Natural killer cell (primary cell): ENCODE measurements around the gene TAF3. TPM values are rescaled to one million over a fixed set of nuclear protein-coding genes. Genes with fewer than 3 reads are reported as not detected.

ENCODE experiments used
- ATAC-seq, 3 donors: fragments of 150-1000 bp in 2 of 3; fragments of 200-7000 bp in 1 of 3; cut with Tn5 transposase; 1 replicate in 1 of 3; 2 replicates in 2 of 3; pipeline ENCODE4 v1.10.0; 2021; ENCODE audit warnings: mild to moderate bottlenecking in 2 of 3, moderate library complexity in 2 of 3
- DNase-seq, 2 donors: peaks; one replicate each; pipeline versions ENCODE4 v3.0.0 to v3.0.0-alpha.2; 2013 to 2021; ENCODE audit warnings: mixed read lengths in 1 of 2
- H3K27ac ChIP-seq: one replicate; pipeline ENCODE4 v1.5.1; 2013; ENCODE audit warnings: mild to moderate bottlenecking, low read length
- H3K27me3 ChIP-seq: one replicate; pipeline ENCODE4 v1.6.1; 2013; ENCODE audit warnings: low read length; ENCODE audit not compliant: control insufficient read depth, insufficient read depth
- H3K36me3 ChIP-seq: one replicate; pipeline ENCODE4 v1.6.1; 2013; ENCODE audit warnings: low read length; ENCODE audit not compliant: control insufficient read depth, insufficient read depth
- H3K4me1 ChIP-seq: one replicate; pipeline ENCODE4 v1.6.1; 2013; ENCODE audit warnings: low read length; ENCODE audit not compliant: control insufficient read depth, insufficient read depth
- H3K4me3 ChIP-seq: one replicate; pipeline ENCODE4 v1.5.1; 2013; ENCODE audit warnings: low read length
- H3K9me3 ChIP-seq: one replicate; pipeline ENCODE4 v1.6.1; 2013; ENCODE audit warnings: low read length; ENCODE audit not compliant: control insufficient read depth, insufficient read depth
- H3K27ac Mint-ChIP-seq, 2 donors: one replicate each; pipeline ENCODE4 v1.8.0; 2022; ENCODE audit warnings: mild to moderate bottlenecking in 2 of 2, mixed read lengths in 2 of 2, moderate library complexity in 1 of 2
- H3K27me3 Mint-ChIP-seq, 2 donors: one replicate each; pipeline ENCODE4 v1.8.0; 2022; ENCODE audit warnings: low read depth in 2 of 2, mixed read lengths in 2 of 2
- H3K36me3 Mint-ChIP-seq: one replicate; pipeline ENCODE4 v1.8.0; 2022; ENCODE audit warnings: mixed read lengths
- H3K4me1 Mint-ChIP-seq, 2 donors: one replicate each; pipeline ENCODE4 v1.8.0; 2022; ENCODE audit warnings: mixed read lengths in 2 of 2
- H3K4me3 Mint-ChIP-seq: one replicate; pipeline ENCODE4 v1.8.0; 2022; ENCODE audit warnings: mild to moderate bottlenecking, moderate library complexity, mixed read lengths
- H3K9me3 Mint-ChIP-seq, 2 donors: one replicate each; pipeline ENCODE4 v1.8.0; 2022; ENCODE audit warnings: mixed read lengths in 2 of 2
- CTCF ChIP-seq: fragments of 200-600 bp; IDR thresholded peaks from one replicate; pipeline ENCODE4 v1.8.0; 2022; ENCODE audit warnings: antibody characterized with exemption
- WGBS: methylation state at CpG from one replicate; pipeline ENCODE4 v1.1.7; 2013; ENCODE audit warnings: missing lambda C conversion rate; ENCODE audit not compliant: insufficient coverage; 5-methylcytosine and 5-hydroxymethylcytosine counted together
- intact Hi-C: fragments of 100-400 bp; cut with micrococcal nuclease; formaldehyde crosslinking; loops from one replicate; pipeline ENCODE4 v1.14.2; 2022
- total RNA-seq, 4 donors: library from RNA; stranded (reverse); fragments of 120-200 nt in 1 of 4; gene quantifications; one replicate each; pipeline versions ENCODE4 v1.2.3 to v1.2.4, GENCODE V29; 2013 to 2022

TAF3 gene
- total RNA-seq, 3 donors from 2014 or later (not counting 1 experiment from before 2014, with no cell fraction given), result 14.5 to 17.0 (median 15.6) TPM

GRCh38 chr10:7948371-7949000 is 130.2 kb downstream of the TAF3 start:
- ATAC-seq, result no peak
- no peak overlapping the region for H3K4me3 Mint-ChIP-seq
- H3K27me3 ChIP-seq, result no peaks in the 10 kb centered on the region
- no peaks in the 10 kb centered on the region for H3K36me3 ChIP-seq
- DNase-seq, result no peak
- no peak overlapping the region for H3K27ac ChIP-seq
- peaks cover 51 to 61% of the 10 kb centered on the region in 2 donors for H3K4me1 Mint-ChIP-seq
- TF ChIP-seq CTCF, result no peak
- 97% methylated on average over 3 of the region's 6 CpGs for WGBS
- intact Hi-C loops, result no loop called here
- H3K4me1 ChIP-seq, result no peaks in the 10 kb centered on the region
- H3K36me3 Mint-ChIP-seq, result no peaks in the 10 kb centered on the region
- H3K27me3 Mint-ChIP-seq, result no peaks in the 10 kb centered on the region
- H3K9me3 Mint-ChIP-seq, result no peaks in the 10 kb centered on the region
- H3K9me3 ChIP-seq, result no peaks in the 10 kb centered on the region
- H3K27ac Mint-ChIP-seq, result no peak overlapping the region
- no peak overlapping the region for H3K4me3 ChIP-seq

- DNase-seq (no peak), ATAC-seq (no peak)
- Mint-ChIP-seq H3K27ac (no peak overlapping the region), H3K36me3 (no peaks in the 10 kb centered on the region), H3K4me3 (no peak overlapping the region), H3K4me1 (peaks cover 45 to 49% of the 10 kb centered on the region in 2 donors), H3K27me3 (no peaks in the 10 kb centered on the region), H3K9me3 (no peaks in the 10 kb centered on the region)
- H3K36me3 ChIP-seq, result no peaks in the 10 kb centered on the region
- no peaks in the 10 kb centered on the region for H3K4me1 ChIP-seq
- WGBS, result 95% methylated on average over 7 of the region's 9 CpGs
- no peak overlapping the region for H3K4me3 ChIP-seq
- no peaks in the 10 kb centered on the region for H3K27me3 ChIP-seq
- no peaks in the 10 kb centered on the region for H3K9me3 ChIP-seq
- H3K27ac ChIP-seq, result no peak overlapping the region
- intact Hi-C loops, result no loop called here
- no peak for TF ChIP-seq CTCF
Measured at GRCh38 chr10:7950981-7951847, 132.9 kb downstream of the TAF3 start.

GRCh38 chr10:7952266-7952665 is 134.0 kb downstream of the TAF3 start:
- H3K27me3 ChIP-seq, result no peaks in the 10 kb centered on the region
- WGBS, result no CpG with 5 or more reads among the region's 3 CpGs
- H3K4me3 ChIP-seq, result no peak overlapping the region
- no peak for ATAC-seq
- H3K36me3 ChIP-seq, result no peaks in the 10 kb centered on the region
- Mint-ChIP-seq H3K27ac (no peak overlapping the region), H3K36me3 (no peaks in the 10 kb centered on the region), H3K4me1 (peaks cover 47 to 49% of the 10 kb centered on the region in 2 donors), H3K4me3 (peak overlapping the region; percentile 10), H3K27me3 (no peaks in the 10 kb centered on the region), H3K9me3 (no peaks in the 10 kb centered on the region)
- intact Hi-C loops, result no loop called here
- no peak overlapping the region for H3K27ac ChIP-seq
- TF ChIP-seq CTCF, result no peak
- no peak for DNase-seq
- H3K4me1 ChIP-seq, result no peaks in the 10 kb centered on the region
- no peaks in the 10 kb centered on the region for H3K9me3 ChIP-seq
